Mucosa of stomach (tissue), 1 donor: ENCODE measurements around the gene SLC7A4.
"Not testable (repeated sequence)": the region's sequence is repeated elsewhere in the genome, so short reads cannot be mapped to it uniquely, and the experiment has no call there.

Experiments used
- H3K27me3 ChIP-seq: one replicate; pipeline ENCODE4 v1.7.0; 2013; ENCODE audit warnings: mild to moderate bottlenecking, low read length; ENCODE audit not compliant: control insufficient read depth, insufficient read depth
- H3K36me3 ChIP-seq: one replicate; pipeline ENCODE4 v1.7.0; 2013; ENCODE audit warnings: low read length; ENCODE audit not compliant: control insufficient read depth, insufficient read depth
- H3K4me1 ChIP-seq: one replicate; pipeline ENCODE4 v1.7.0; 2013; ENCODE audit warnings: mild to moderate bottlenecking, low read length; ENCODE audit not compliant: control insufficient read depth, insufficient read depth
- H3K4me3 ChIP-seq: one replicate; pipeline ENCODE4 v1.7.0; 2013; ENCODE audit warnings: low read length
- H3K9ac ChIP-seq: one replicate; pipeline ENCODE4 v1.7.0; 2013; ENCODE audit warnings: mild to moderate bottlenecking, low read length, moderate library complexity
- H3K9me3 ChIP-seq: one replicate; pipeline ENCODE4 v1.7.0; 2013; ENCODE audit warnings: mild to moderate bottlenecking, low read length, moderate library complexity; ENCODE audit not compliant: control insufficient read depth
- donor health status: Pancreatic carcinoma.

The SLC7A4 gene

DNA sequence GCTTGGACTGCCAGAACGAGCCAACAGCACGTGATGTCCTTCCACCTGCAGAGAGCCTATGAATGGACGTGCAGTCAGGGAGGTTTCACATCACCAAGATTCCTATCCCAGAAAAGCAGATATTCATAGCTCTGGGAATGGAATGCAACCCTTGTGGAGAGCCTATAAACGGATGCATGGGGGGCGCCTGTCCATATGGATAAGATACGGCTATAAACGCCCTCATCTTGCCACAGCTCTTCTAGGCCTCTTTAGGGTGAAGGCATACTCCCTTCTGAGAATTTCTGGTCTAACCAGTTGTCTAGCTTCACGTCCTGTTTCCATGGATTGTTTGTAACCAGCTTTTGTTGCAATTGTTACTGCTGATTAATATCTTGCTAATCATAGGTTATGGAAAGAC, 39.4 kb upstream of the SLC7A4 start:
- H3K4me3 ChIP-seq, H3K27me3 ChIP-seq, H3K9ac ChIP-seq, H3K9me3 ChIP-seq, H3K36me3 ChIP-seq, H3K4me1 ChIP-seq: not testable (repeated sequence)

GRCh38 chr22:21070690-21071615, 38.6 kb upstream of the SLC7A4 start:
- Histone ChIP-seq H3K4me1 (no peaks in the 10 kb centered on the region), H3K9me3 (no peaks in the 10 kb centered on the region), H3K4me3 (no peak overlapping the region), H3K36me3 (no peaks in the 10 kb centered on the region), H3K9ac (no peak overlapping the region), H3K27me3 (no peaks in the 10 kb centered on the region)

GRCh38 chr22:21069375-21069774, 37.0 kb upstream of the SLC7A4 start:
- no peaks in the 10 kb centered on the region for H3K27me3 ChIP-seq
- H3K9ac ChIP-seq = no peak overlapping the region
- H3K4me3 ChIP-seq = no peak overlapping the region
- no peaks in the 10 kb centered on the region for H3K36me3 ChIP-seq
- no peaks in the 10 kb centered on the region for H3K9me3 ChIP-seq
- H3K4me1 ChIP-seq = no peaks in the 10 kb centered on the region

- Histone ChIP-seq H3K36me3 (no peaks in the 10 kb centered on the region), H3K4me3 (no peak overlapping the region), H3K4me1 (no peaks in the 10 kb centered on the region), H3K9me3 (no peaks in the 10 kb centered on the region), H3K9ac (no peak overlapping the region), H3K27me3 (no peaks in the 10 kb centered on the region)
These were observed 36.4 kb upstream of the SLC7A4 start for GRCh38 chr22:21068681-21069276.

- H3K4me3 ChIP-seq = no peak overlapping the region
- H3K4me1 ChIP-seq = no peaks in the 10 kb centered on the region
- no peaks in the 10 kb centered on the region for H3K27me3 ChIP-seq
- H3K9me3 ChIP-seq = no peaks in the 10 kb centered on the region
- H3K36me3 ChIP-seq = no peaks in the 10 kb centered on the region
- no peak overlapping the region for H3K9ac ChIP-seq
These were observed 35.7 kb upstream of the SLC7A4 start for GRCh38 chr22:21067901-21068680.

GRCh38 chr22:21067075-21067900, 34.9 kb upstream of the SLC7A4 start:
- Histone ChIP-seq H3K27me3 (no peaks in the 10 kb centered on the region), H3K4me3 (no peak overlapping the region), H3K36me3 (no peaks in the 10 kb centered on the region), H3K4me1 (no peaks in the 10 kb centered on the region), H3K9ac (no peak overlapping the region), H3K9me3 (no peaks in the 10 kb centered on the region)

- no peaks in the 10 kb centered on the region for H3K9me3 ChIP-seq
- H3K36me3 ChIP-seq = no peaks in the 10 kb centered on the region
- H3K4me1 ChIP-seq = no peaks in the 10 kb centered on the region
- H3K4me3 ChIP-seq = no peak overlapping the region
- no peaks in the 10 kb centered on the region for H3K27me3 ChIP-seq
- H3K9ac ChIP-seq = no peak overlapping the region
These were observed 32.8 kb upstream of the SLC7A4 start for GRCh38 chr22:21064917-21065864.

DNA sequence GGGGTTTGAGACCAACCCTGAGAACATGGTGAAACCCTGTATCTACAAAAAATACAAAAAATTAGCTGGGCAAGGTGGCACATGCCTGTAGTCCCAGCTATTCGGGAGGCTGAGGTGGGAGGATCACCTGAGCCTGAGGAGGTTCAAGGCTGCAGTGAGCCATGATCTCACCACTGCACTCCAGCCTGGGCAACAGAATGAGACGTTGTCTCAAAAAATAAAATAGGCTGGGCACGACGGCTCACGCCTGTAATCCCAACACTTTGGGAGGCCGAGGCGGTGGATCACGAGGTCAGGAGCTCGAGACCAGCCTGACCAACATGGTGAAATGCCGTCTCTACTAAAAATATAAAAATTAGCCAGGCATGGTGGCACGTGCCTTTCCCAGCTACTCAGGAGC, 32.1 kb upstream of the SLC7A4 start:
- H3K9me3 ChIP-seq, H3K4me3 ChIP-seq, H3K4me1 ChIP-seq, H3K27me3 ChIP-seq, H3K9ac ChIP-seq, H3K36me3 ChIP-seq: not testable (repeated sequence)

DNA sequence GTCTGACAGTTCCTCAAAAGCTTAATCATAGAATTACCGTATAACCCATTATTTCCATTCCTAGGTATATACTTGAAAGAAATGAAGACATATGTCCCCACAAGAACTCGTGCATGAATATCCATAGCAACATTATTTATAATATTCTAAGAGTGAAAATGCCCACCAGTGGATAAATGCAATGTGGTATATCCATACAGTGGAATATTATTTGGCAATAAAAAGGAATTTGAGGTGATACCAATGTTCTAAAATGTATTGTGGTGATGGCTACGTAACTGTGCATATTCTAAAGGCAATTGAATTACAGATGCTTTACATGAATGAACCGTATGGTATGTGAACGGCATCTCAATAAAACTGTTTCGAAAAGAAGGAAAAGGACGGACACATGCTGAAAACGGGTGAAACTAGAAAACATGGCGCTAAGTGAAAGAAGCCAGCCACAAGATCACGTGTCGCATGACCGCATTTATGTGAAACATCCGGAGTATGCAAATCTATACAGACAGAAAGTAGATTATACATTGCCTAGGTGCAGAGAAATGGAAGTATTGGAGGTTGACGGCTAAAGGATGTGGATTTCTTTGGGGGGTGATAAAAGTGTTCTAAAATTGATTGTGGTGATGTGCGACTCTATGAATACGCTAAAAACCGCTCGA, 29.4 kb upstream of the SLC7A4 start:
- H3K36me3 ChIP-seq, H3K4me1 ChIP-seq, H3K27me3 ChIP-seq, H3K9ac ChIP-seq, H3K4me3 ChIP-seq, H3K9me3 ChIP-seq: not testable (repeated sequence)

- H3K36me3 ChIP-seq, H3K4me3 ChIP-seq, H3K4me1 ChIP-seq, H3K9ac ChIP-seq, H3K9me3 ChIP-seq: not testable (repeated sequence)
- peaks cover 12% of the 10 kb centered on the region for H3K27me3 ChIP-seq
These were observed 28.0 kb upstream of the SLC7A4 start for GRCh38 chr22:21060363-21060762.
